HG03280 (cell line): ENCODE results near the gene JADE2.
"Not testable (repeated sequence)": the region's sequence is repeated elsewhere in the genome, so short reads cannot be mapped to it uniquely, and the experiment has no call there.

Experiments used
- ATAC-seq: cut with Tn5 transposase; IDR thresholded peaks from one replicate; pipeline ENCODE4 v1.9.1; 2021; ENCODE audit warnings: mild to moderate bottlenecking, moderate library complexity; ENCODE audit not compliant: unreplicated experiment

JADE2 gene

DNA sequence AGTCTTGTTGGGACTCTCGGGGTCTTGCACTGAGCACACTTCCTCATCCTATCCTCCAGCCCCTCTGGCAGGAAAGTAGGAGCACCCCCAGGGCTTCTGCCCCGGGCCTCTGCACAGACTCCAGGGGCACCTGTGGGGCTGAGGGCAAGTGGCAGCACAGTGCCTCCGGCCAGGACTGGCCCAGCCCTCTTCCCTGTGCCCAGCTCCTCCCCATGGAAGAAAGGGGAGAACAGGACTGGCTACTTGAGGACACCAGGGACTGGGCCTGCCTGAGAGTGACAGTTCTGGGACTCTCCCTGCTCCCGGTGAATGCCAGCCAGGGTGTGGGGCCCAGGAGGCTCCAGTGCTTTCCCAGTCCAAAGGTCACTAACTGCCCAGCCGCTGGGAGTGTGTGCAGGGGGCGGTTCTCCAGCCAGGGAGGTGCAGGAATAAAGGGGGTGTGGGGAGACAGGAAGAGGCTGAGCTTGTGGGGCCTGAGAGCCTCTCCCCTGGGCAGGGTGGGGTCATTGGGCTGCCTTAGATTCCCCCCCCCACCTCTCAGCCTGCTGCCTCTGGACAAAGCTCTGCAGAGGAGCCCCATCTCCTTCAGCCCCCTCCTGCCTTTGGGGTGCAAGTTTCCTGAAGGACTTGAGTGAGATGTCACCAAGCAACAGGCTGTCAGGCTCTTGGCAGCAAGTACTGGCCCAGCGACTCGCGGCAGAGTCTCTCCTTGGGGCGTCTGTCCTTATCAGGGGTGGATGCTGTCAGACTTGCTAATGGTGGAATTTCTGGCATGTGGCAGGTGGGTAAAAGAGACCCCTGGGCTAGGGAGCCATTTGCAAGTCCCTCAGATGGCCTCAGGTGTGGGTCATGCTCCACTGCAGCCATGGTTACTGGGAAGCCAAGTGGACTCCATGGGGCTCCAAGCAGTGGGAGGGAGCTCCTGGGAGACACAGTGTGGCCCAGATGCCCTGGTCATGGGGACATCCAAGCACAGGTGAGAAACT, 19.1 kb upstream of the JADE2 start:
- ATAC-seq, result no peak

DNA sequence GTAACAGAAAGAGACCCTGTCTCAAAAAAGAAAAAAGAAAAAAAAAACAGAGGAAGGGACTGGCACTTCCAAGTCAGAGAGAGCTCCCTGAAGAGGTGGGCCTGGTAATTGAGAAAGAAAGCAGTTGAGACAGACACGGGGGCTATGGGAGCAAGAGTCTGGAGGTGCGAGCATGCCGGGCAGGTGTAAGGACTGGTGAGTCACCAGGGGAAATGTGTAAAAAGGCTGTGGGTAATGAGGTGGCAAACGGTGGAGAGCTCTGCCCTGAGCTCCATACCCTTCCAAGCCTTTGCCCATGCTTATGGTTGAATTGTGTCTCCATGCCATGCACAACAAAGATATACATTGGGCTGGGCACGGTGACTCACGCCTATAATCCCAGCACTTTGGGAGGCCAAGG, 18.0 kb upstream of the JADE2 start:
- ATAC-seq, result no peak

DNA sequence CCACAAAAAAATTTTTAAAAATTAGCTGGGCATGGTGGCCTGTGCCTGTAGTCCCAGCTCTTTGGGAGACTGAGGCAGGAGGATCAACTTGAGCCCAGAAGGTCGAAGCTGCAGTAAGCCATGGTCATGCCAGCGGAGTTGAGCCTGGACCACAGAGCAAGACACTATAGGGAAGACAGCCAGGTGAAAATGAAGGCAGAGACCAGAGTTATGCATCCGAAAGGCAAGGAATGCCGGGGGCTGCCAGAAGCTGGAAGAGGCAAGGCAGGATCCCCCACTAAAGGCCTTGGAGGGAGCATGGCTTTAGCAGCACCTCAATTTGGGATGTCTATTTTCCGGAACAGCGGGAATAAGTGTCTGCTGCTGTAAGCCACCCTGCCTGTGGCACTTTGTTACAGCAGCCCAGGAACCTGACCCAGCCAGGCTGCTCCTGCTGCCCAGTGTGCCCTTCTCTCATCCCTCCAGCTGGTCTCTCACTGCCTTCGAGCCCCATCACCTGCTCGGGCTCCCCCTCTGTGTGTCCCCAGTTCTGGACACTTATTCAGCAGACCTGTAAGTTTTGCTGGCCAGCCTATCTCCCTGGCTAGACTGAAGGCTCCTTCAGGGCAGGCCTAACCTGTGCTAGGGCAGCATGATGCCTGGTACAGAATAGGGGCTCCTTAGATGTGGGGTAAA, 16.8 kb upstream of the JADE2 start:
- no peak for ATAC-seq

DNA sequence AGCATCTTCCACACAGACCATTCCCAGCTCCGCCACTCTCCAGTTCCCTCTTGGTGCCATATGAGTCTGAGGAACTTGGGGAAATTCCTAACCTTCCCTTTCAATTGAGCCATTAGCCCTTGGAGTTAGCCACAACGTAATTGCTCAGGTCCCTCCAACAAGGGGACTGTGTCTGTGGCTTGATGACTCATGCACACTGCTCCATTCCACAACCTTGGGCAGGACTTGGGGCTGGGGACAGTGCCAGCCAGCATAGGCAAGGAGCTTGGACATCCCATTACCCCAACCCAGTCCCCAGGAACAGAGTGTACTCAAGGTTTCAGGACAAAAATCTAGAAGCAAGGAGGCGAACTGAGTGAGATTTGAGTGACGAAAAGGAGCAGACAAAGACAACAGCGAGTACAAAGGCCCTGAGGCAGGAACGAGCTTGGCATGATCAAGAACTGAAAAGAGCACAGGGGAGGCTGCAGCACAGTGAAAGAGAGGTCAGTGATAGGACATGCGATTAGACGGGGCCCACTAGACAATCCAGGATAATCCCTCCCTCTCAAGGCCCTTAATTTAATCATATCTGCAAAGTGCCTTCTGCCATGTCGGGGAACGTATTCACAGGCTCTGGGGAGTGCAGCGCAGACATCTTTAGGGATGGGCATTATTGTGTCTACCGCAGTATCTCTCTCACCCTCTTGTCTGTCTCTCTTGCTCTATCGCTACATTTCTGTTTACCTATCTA, 16.0 kb upstream of the JADE2 start:
- no peak for ATAC-seq

DNA sequence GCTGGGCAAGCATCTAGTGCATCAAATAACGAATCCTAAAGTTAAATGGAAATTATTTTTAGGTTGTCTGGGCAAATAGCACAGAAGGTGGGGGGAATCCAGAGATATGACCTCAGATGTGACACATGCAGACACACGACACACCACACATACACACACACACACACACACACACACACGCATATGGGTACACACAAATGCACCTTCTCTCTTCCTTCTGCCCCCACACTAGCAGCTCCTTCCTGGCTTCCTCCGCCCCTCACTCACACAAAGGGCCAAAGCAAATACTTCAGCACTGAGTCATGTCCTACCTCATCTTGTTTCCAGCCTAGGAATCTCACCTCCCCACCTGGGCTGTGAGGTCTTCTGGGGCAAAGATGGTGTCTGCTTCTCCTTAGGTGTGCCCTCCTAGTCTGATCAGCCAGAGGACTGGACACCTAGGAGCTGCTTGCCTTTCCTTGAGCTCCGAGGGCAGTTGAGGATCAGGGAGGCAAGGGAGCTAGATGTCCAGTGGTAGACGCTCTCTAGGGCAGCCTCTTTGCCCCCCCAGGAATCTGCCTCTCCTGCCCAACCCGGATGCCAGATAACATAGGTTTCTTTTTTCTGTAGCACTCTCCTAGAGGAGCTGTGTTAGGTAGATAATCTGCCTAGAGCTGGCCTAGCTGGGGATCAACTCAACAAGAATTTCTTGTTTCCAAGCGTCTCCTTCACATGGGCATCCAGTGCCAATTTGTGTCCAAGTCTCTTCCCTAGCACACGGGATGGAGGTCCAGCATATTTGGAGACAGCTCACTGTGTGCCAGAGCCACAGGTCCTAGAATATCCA, 14.3 kb upstream of the JADE2 start:
- no peak for ATAC-seq

DNA sequence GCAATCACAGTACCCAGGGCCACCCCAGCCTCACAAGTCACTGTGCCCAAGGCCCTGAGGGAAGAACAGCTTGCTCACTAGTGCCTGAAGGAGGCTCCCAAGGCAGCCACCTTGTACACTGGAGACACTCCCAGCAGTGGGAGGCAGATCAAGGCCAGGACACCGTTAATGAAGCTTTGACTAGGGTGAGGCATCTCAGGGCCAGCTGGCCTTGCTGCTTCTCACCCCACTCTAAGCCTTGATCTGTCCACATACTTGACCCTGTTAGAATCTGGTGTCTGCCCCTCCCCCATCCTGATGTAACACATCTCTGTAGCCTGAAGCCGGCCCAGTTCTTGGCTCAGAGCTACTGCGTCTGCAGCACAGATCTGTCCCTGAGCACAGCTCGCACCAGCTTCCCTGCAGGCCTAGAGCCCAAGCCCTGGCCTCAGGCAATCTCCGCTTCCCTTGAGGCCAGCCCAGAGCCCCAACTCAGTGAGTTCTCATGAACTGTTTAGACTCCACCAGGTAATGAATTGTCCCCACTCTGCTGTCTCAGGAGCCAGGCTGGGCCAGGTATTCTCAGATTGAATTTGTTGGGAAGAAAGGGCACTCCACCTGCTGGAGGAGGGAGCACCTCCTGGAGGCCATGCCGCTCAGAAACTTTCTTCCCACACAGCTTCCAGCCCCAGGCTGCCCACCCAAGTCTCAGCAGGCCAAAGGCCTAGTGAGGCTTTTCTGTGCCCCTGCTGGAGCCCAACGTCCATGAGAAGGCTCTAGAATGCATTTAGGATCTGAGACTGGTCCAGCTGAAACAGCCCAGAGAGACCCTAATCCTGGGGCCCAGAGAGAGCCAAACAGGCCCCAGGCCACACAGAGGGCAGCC, 13.4 kb upstream of the JADE2 start:
- ATAC-seq, result no peak

DNA sequence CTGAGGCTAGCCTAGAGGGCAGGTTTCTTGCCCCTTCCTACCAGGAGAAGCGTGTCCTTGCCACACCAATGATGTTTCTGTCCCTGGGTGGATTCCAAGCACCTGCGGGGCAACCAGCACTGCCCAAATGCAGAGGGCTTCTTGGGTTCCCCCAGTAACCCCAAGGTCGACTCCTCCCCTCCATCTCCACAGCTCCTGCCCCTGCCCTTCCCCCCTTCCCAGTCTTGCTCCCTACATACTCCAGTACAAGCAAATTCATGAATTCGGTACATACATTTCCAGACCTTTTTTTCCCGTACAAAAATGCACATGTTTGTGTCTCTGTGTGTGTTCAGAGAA, 12.8 kb upstream of the JADE2 start:
- ATAC-seq, result no peak

DNA sequence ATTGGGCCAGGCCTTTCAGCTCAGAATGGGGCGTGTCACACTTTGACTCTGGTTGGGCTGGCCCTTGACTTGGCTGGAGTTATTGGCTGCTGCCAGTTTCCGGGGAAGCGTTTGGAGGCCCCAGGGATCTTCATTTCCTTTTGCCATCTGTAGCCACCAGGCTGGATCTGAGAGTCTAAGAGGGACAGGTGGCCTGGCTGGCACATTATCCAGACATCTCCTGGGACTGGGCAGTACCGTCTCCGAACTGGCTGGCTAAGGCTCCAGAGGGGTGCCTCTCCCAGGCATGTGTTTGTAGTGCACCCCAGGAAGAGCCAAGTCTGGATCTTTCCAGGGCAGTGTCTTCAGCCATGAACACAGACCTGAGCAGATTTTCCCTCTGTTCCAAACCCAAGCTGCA, 9.7 kb upstream of the JADE2 start:
- ATAC-seq, result no peak

DNA sequence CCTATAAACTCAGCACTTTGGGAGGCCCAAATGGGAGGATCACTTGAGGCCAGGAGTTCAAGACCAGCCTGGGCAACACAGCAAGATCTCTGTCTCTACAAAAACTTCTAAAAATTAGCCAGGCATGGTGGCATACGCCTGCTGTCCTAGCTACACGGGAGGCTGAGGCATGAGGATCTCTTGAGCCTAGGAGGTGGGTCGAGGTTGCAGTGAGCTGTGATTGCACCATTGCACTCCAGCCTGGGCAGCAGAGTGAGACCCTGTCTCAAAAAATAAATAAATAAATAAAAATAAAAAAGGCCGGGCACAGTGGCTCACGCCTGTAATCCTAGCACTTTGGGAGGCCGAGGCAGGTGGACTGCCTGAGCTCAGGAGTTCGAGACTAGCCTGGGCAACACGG, 8.5 kb upstream of the JADE2 start:
- not testable (repeated sequence) for ATAC-seq

DNA sequence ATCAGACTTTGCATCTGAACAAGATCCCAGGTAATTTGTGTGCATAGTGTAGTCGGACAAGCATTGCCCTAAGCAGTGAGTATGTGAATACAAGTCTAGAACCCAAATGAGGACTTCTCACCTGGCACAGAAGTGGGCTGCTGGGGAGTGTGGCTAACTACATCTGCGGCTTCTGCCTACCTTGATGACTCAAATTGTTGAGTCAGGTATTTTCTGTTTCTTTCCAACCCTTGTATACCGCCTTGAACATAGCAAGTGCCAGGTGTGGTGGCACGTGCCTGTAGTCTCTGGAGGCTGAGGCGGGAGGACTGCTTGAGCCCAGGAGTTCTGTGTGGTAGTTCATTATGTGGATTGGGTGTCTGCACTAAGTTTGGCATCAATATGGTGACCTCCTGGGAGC, 7.9 kb upstream of the JADE2 start:
- no peak for ATAC-seq

DNA sequence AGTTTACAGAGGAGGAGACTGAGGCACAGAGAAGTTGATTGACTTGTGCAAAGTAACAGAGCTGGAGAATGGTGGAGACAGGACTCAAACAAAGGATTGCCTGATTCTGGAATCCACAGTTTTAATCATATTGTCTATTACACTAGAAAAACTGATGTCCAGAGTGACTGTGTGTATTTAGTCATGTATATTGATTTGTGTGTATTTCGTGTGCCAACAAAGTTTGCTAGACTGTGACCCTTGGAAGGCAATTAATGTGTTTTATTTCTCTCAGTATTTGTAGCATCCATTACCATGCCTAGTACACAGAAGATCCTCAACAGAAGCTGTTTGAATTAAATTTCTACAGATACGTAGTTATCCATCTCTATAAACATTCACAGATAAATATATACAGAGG, 5.5 kb upstream of the JADE2 start:
- no peak for ATAC-seq

DNA sequence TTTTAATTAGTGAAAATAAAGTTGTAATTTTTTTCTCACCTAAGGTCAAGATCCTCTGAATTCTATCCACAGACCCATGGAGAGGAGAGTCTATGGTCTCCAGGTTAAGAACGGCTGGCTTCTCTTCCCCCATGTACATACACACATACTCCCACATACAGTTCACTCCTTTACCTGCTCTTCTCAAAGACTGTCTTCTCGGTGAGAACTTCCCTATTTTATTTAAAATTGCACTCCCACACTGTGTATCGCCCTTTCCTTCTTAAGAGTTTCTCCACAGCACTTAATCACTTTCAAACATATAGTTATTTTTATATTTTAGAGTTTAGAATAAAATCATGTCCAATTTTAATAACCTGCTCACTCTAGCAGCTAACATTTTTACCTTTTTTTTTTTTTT, 3.6 kb upstream of the JADE2 start:
- ATAC-seq, result no peak

DNA sequence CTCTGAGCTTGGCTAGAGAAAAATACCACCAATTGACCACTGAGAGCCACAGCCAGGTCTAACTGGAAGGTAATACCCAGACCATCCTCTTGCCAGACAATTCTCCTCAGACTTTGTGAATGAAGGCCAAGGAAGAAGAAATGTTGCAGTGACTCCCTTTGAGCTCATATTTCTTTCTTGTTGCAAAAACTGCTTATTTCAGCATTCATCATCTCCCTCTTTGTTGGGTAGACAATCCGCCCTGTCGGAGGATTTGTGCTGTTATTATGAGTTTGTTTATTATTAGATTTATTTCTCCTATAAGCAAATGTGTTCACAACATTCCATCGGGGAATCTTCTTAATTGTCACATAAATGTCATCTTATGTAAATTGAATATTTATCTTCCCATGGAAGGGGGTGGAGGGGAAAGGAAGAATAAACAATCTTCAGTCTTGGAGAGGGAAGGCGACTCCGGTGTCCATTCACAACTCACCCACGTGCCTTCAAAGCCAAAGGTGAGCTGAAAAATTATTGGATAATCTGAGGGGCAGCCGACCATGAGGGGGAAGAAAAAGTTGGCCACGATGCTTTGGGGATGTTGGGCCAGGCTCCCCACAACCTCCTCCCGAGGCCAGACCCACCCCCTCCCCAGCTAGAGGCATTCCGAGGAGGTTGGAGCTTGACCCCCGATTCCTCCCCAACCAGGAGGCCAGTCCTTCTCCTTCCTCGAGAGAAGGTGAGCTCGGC, 1.8 kb upstream of the JADE2 start:
- no peak for ATAC-seq

DNA sequence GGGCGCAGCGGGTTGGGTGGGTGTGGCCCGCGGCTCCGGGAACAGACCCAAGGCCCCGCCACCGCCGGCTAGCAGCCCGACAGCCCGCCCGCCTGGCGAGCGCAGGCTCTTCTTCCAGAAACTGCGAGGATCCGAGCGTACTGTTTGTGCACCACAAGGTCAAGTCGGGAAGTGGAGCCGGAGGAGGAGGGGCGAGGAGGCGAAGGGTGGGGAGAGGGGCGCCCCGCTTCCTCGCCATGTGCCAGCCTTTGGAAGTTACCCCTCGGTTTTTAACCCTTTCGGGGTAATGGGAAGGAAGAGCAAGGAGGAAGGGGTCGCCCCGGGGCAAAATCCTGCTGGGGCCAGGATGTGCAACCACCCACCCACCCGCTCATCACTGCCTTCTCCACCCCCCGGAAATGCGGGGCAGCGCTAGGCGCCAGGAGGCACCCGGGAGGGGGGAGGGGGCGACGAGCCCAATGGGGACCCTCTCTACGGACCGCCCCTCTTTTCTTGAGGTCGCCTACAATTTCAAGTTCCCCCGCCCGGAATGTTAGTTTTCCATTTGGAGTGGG, 1.1 kb upstream of the JADE2 start:
- ATAC-seq, result no peak

DNA sequence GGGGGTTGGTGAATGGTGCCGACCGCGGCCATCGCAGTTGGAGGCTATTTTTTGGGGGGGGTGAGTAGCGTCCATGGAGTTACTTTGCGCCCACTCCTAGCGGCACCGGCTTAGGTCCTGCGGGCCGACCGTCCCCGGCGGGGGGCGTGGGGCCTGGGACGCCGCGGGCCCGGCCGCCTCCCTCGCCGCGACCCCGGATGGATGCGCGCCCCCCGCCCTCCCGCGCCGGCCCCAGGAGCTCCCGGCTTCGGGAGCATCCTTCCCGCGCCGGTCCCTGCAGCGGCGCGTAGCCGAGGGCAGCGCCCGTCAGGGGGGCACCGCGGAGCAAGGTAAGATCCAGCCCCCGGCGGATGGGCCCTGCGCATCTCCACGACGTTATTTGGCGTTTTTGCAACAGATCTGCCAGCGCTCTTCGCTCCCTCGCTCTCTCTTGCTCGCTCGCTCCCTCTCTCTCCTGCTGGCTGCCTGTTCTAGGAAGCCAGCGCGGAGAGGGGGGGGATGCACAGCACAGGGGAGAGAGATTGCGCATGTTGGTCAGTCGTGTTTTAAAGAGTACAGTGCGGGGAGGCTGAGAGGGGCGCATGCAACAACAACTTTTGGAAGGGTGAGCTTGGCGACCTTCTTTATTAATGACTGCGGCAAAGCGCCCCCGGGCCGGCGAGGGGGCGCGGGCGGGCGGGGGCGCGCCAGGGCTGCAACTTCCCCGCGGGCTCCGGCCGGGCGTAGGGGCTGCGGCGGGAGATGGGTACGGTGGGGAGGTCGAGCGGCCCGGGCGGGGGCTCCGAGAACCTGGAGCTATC, 413 bp downstream of the JADE2 start:
- peak; percentile 17 for ATAC-seq

DNA sequence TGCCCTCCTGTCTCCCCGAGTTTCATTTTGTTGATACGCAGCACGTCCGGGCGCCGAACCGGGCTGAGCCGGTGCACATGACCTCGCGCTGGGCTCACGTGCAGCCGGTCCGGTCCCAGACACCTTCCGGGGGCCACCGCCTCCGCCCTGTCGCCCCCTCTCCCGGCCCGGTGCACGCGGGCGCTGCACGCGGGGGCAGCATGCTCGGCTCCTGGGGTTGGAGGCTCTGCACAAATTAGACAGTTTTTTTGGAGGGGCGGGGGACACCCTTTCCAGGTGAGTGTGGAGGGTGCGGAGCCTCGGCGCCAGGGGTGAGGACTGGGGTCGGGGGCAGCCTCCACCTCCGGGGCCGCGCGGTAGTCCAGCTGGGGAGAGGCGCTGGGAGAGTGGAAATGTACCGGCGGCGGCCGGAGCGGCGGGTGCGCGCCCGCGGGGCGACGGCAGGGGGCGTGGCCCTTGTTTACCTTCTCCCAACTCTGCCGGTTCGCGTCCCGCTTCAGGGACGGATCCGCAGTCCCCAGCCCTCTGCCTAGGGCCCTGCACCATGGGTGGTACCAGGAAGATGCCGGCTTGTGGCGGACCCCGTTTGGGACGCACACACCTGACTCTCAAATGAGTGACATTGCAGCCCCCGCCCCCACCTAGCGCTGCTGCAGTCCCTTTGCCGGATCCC, 1.1 kb downstream of the JADE2 start:
- peak; percentile 20 for ATAC-seq

DNA sequence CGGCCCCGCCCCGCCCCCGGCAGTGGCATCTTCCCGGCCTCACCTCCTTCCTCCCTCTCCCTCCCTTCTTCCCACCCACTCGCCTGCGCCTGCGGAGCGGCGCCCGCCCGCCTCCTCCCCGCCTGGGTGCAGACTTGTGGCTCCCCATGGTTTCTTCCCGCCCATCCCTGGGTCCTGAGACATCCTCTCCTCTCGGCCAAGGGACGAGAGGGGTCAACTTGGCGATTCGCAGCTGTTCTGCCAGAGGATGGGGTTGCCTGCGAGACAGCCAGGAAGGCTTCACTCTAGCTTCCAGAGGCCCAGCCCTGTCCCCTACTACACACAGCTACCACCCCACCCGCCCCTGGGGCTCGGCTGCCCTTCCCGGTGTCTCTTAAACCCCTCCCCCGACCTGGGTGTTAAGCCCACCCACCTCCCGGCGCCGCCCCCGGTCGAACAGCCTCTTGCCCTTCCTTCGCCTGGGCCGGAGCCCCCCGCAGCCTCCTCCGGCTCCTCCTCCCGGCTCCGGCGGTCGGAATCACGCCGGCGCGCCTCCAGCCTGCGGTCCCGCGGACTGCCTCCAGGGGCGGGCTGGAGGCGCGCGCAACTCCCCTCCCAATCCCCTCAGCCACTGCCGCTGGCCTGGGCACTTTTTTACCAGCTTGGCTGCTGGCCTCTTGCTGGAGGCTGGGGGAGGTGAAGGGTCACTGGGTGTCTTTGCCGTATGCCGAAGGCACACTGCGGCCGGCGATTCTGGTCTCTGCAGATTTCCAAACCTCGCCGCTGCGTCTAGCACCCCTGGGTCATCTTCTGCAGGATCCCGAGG, 1.9 kb downstream of the JADE2 start:
- ATAC-seq, result peak; percentile 48
